Osteocyte (in vitro differentiated cells): ENCODE data around the gene TTBK2. TPM values are rescaled to one million over a fixed set of nuclear protein-coding genes. Genes with fewer than 3 reads are reported as not detected.
"Not testable (repeated sequence)": the region's sequence is repeated elsewhere in the genome, so short reads cannot be mapped to it uniquely, and the experiment has no call there.

ENCODE experiments used
- DNase-seq: peaks from one replicate; pipeline ENCODE4 v3.0.0; 2021; ENCODE audit warnings: mixed read lengths; ENCODE audit not compliant: unreplicated experiment; ENCODE audit errors: extremely low spot score
- H3K27ac Mint-ChIP-seq: one replicate; pipeline ENCODE4 v1.8.0; 2021; ENCODE audit warnings: mild to moderate bottlenecking, mixed read lengths; ENCODE audit not compliant: unreplicated experiment
- H3K27me3 Mint-ChIP-seq: one replicate; pipeline ENCODE4 v1.8.0; 2021; ENCODE audit warnings: mixed read lengths; ENCODE audit not compliant: unreplicated experiment
- H3K36me3 Mint-ChIP-seq: one replicate; pipeline ENCODE4 v1.8.0; 2021; ENCODE audit warnings: mixed read lengths; ENCODE audit not compliant: unreplicated experiment
- H3K4me1 Mint-ChIP-seq: one replicate; pipeline ENCODE4 v1.8.0; 2021; ENCODE audit warnings: mixed read lengths; ENCODE audit not compliant: unreplicated experiment
- H3K4me3 Mint-ChIP-seq: one replicate; pipeline ENCODE4 v1.8.0; 2021; ENCODE audit warnings: mild to moderate bottlenecking, moderate library complexity, mixed read lengths; ENCODE audit not compliant: unreplicated experiment
- H3K9me3 Mint-ChIP-seq: one replicate; pipeline ENCODE4 v1.8.0; 2021; ENCODE audit warnings: mixed read lengths; ENCODE audit not compliant: unreplicated experiment
- long read RNA-seq: library from polyadenylated mRNA; unstranded; transcript quantifications from one replicate; pipeline ENCODE4 v2.0.0, GENCODE V29; 2021
- total RNA-seq: library from RNA; stranded (reverse); gene quantifications from 2 replicates; pipeline ENCODE4 v1.2.1, GENCODE V29; 2021
- TF ChIP-seq, protein P1 (sequence below): fragments of 200-600 bp; sonication (generic); IDR thresholded peaks from 2 replicates; pipeline ENCODE4 v1.5.0; 2021; ENCODE audit warnings: antibody characterized with exemption, mild to moderate bottlenecking, moderate library complexity

TTBK2 gene
- total RNA-seq, result 23.6 and 25.0 TPM in 2 replicates
- long read RNA-seq, partial matches to known transcripts, result 6 of 12 reads
- long read RNA-seq, other reads (novel, unspliced or antisense), result 6 of 12 reads

DNA sequence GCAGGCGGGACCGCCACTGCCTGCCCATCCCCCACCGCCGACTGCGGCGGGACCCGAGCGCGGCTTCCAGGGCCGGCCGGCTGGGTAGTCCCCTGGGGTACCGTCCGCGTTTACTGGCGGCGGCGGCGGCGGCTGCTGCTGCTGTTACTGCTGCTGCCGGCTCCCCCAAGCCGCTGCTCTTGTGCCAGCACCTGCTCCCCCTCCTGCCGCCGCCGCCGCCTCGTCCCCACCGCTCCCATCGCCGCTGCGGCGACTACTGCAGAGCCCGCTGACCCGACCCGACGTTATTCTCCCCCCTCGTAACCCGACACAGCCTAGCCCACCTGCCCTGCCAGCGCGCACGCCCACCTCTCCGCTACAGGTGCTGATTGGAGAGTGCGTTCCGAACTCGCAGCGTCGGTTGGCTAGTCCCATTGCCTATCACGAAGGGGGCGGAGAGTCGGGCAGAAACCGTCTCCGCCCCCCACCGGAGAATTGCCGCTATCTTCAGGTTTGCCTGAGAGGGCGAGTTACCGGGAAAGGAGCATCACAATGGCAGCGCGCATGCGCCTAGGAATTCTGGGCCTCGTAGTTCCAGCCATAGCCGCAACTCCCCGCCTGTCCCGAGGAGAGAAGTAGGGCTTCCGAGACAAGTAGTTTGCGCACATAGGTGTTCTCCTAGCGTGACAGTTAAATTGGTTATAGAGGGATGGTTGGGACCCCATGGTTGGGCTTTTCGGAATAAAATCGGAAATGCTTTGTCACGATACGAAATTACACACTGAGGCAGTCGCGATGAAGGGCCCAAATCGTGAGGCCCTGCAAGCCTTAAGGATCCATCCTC, at the start of gene TTBK2:
Gene TTBK2 (minus strand): TSS at position 260 of the 823 bp plus-strand sequence. CDS start 42,161 bp downstream, outside the sequence.
- Mint-ChIP-seq H3K9me3 (peaks cover 5% of the 10 kb centered on the region), H3K4me3 (peak within 1 kb of the TSS; percentile 95), H3K27me3 (no peaks in the 10 kb centered on the region), H3K4me1 (peaks cover 30% of the 10 kb centered on the region), H3K36me3 (no peaks in the 10 kb centered on the region), H3K27ac (peak within 1 kb of the TSS; percentile 92)
- peak; percentile 99 for DNase-seq
- TF ChIP-seq, protein P1, sequence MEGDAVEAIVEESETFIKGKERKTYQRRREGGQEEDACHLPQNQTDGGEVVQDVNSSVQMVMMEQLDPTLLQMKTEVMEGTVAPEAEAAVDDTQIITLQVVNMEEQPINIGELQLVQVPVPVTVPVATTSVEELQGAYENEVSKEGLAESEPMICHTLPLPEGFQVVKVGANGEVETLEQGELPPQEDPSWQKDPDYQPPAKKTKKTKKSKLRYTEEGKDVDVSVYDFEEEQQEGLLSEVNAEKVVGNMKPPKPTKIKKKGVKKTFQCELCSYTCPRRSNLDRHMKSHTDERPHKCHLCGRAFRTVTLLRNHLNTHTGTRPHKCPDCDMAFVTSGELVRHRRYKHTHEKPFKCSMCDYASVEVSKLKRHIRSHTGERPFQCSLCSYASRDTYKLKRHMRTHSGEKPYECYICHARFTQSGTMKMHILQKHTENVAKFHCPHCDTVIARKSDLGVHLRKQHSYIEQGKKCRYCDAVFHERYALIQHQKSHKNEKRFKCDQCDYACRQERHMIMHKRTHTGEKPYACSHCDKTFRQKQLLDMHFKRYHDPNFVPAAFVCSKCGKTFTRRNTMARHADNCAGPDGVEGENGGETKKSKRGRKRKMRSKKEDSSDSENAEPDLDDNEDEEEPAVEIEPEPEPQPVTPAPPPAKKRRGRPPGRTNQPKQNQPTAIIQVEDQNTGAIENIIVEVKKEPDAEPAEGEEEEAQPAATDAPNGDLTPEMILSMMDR, result peak; percentile 18

DNA sequence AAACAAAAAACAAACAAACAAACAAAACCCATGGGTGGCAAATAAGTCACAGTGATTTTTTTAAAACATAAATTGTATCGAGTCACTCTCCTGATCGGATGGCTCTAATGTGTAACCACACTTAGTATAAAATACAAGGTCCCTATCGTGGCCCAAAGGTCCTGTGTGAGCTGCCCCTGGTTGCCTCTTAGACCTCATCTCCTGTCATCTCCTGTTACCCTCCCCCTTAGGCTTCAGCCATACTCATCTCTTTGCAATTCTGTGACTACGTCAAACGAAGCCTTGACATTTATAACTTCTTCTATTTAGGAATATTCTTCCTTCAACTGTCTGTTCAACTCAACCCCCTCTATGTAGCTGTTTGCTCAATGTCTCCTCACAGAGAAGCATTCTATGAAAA, 43.9 kb upstream of the TTBK2 start:
- no peak overlapping the region for H3K27ac Mint-ChIP-seq
- H3K27me3 Mint-ChIP-seq, result no peaks in the 10 kb centered on the region
- H3K4me3 Mint-ChIP-seq, result no peak overlapping the region
- no peak for DNase-seq
- H3K4me1 Mint-ChIP-seq, result no peaks in the 10 kb centered on the region
- peaks cover 47% of the 10 kb centered on the region for H3K36me3 Mint-ChIP-seq
- H3K9me3 Mint-ChIP-seq, result no peaks in the 10 kb centered on the region
- TF ChIP-seq, protein P1, result no peak

DNA sequence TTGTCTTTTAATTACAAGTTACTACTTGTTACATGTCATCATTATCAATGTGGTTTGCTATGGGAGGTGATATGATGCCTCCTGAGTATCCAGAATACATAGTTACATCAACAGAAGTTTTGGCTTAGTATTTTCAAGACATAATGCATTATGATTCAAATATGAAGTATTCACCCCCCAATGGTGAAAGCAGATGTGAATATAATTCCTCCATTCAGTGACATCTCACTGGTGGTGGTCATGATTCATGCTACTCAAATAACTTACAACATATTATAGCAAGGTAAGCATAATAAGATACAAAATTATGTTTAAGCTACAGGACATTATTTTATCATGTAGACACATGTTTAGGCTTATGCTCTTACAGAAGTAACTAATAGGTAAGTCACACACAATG, 34.9 kb upstream of the TTBK2 start:
- peaks cover 12% of the 10 kb centered on the region for H3K9me3 Mint-ChIP-seq
- H3K4me3 Mint-ChIP-seq, result no peak overlapping the region
- H3K36me3 Mint-ChIP-seq, result peaks cover 74% of the 10 kb centered on the region
- no peak overlapping the region for H3K27ac Mint-ChIP-seq
- no peaks in the 10 kb centered on the region for H3K27me3 Mint-ChIP-seq
- peaks cover 7% of the 10 kb centered on the region for H3K4me1 Mint-ChIP-seq
- TF ChIP-seq, protein P1, result no peak
- no peak for DNase-seq

DNA sequence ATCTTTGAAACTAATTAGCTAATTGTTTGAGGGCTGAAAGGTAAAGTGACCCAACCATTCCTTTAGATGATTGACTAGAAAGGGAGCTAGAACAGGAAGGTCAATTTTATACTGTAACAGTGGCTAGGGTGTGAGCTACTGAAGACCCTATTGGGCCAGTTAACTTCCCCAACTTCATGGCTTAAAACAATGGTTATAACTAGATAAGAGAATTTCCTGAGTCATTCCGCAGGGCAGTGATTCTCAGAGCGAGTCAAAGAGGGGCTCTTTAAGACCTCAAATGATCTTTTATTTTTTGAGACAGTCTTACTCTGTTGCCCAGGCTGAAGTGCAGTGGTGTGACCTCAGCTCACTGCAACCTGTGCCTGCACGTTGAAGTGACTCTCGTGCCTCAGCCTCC, 33.7 kb upstream of the TTBK2 start:
- TF ChIP-seq, protein P1, result no peak
- no peak overlapping the region for H3K4me3 Mint-ChIP-seq
- DNase-seq, result no peak
- H3K27me3 Mint-ChIP-seq, result no peaks in the 10 kb centered on the region
- no peak overlapping the region for H3K27ac Mint-ChIP-seq
- H3K36me3 Mint-ChIP-seq, result peaks cover 70% of the 10 kb centered on the region
- H3K9me3 Mint-ChIP-seq, result peaks cover 12% of the 10 kb centered on the region
- H3K4me1 Mint-ChIP-seq, result peaks cover 7% of the 10 kb centered on the region

DNA sequence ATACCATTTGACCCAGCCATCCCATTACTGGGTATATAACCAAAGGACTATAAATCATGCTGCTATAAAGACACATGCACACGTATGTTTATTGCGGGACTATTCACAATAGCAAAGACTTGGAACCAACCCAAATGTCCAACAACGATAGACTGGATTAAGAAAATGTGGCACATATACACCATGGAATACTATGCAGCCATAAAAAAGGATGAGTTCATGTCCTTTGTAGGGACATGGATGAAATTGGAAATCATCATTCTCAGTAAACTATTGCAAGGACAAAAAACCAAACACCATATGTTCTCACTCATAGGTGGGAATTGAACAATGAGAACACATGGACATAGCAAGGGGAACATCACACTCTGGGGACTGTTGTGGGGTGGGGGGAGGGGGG, 28.3 kb upstream of the TTBK2 start:
- H3K4me1 Mint-ChIP-seq, H3K9me3 Mint-ChIP-seq, H3K4me3 Mint-ChIP-seq, H3K27ac Mint-ChIP-seq, DNase-seq, H3K27me3 Mint-ChIP-seq: not testable (repeated sequence)
- H3K36me3 Mint-ChIP-seq, result peaks cover 53% of the 10 kb centered on the region
